HL-60/S4 treated with retinoic acid at 250 ng/mL for 4 days and 3 days (cell line): ENCODE results near the gene DHODH.
"Not testable (repeated sequence)": the region's sequence is repeated elsewhere in the genome, so short reads cannot be mapped to it uniquely, and the experiment has no call there.

Source experiments
- in situ Hi-C: fragments of 300-500 bp; cut with MboI; formaldehyde crosslinking; loops from 2 replicates; pipeline ENCODE4 v1.7.0; 2022; ENCODE audit warnings: low sequenced_read_pairs

The DHODH gene

GRCh38 chr16:72050769-72051464 lies 42.4 kb downstream of the DHODH start:
- in situ Hi-C loops, result no loop called here

- in situ Hi-C loops, result no loop called here
These were observed 43.3 kb downstream of the DHODH start for GRCh38 chr16:72051818-72052217.

- in situ Hi-C loops, result not testable (repeated sequence)
These were observed 45.8 kb downstream of the DHODH start, which contains the start of gene HP for GRCh38 chr16:72054254-72054847. Gene HP, plus strand, starts transcription at chr16:72054505. Its CDS starts 148 bp downstream, at chr16:72054653.

- in situ Hi-C loops, result no loop called here
These were observed 47.4 kb downstream of the DHODH start for GRCh38 chr16:72055911-72056310.

GRCh38 chr16:72057313-72057712 lies 48.8 kb downstream of the DHODH start:
- in situ Hi-C loops, result not testable (repeated sequence)

GRCh38 chr16:72059060-72059459 lies 50.5 kb downstream of the DHODH start:
- in situ Hi-C loops, result not testable (repeated sequence)

GRCh38 chr16:72060405-72060804 lies 51.9 kb downstream of the DHODH start:
- in situ Hi-C loops, result no loop called here

GRCh38 chr16:72061564-72061963 lies 53.0 kb downstream of the DHODH start:
- in situ Hi-C loops, result no loop called here

GRCh38 chr16:72064361-72064894 lies 55.9 kb downstream of the DHODH start:
- in situ Hi-C loops, result no loop called here

GRCh38 chr16:72066747-72067146 lies 58.2 kb downstream of the DHODH start:
- in situ Hi-C loops, result no loop called here

GRCh38 chr16:72068930-72069329 lies 60.4 kb downstream of the DHODH start:
- in situ Hi-C loops, result no loop called here

- in situ Hi-C loops, result no loop called here
These were observed 64.2 kb downstream of the DHODH start for GRCh38 chr16:72072514-72073342.

GRCh38 chr16:72073560-72074230 lies 65.2 kb downstream of the DHODH start:
- in situ Hi-C loops, result no loop called here

GRCh38 chr16:72075067-72075466 lies 66.5 kb downstream of the DHODH start:
- in situ Hi-C loops, result not testable (repeated sequence)
